ENCODE measurements around the gene SND1.
A peak's percentile ranks its signal among the peaks of the same experiment; 100 is the strongest.

SND1 gene

DNA sequence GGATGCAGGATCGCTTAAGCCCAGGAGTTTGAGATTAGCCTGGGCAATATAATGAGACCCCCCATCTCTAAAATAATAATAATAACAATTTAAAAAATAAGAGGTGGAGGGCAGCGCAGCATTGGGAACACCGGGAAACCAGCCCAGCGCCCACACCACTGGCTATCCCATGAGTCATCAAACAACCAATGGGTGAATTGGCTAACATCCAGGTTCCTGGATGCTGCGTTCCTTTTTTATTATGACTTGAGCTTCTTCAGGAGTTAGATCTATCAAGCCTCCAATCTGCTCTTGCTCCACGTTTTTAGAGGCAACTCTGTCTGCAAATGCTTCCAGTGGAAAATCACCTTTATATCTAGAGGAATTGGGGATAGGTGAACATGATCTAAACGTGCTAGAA lies 389.2 kb downstream of the SND1 start:
- no peak for DNase-seq (ENCODE audit: low spot score)

DNA sequence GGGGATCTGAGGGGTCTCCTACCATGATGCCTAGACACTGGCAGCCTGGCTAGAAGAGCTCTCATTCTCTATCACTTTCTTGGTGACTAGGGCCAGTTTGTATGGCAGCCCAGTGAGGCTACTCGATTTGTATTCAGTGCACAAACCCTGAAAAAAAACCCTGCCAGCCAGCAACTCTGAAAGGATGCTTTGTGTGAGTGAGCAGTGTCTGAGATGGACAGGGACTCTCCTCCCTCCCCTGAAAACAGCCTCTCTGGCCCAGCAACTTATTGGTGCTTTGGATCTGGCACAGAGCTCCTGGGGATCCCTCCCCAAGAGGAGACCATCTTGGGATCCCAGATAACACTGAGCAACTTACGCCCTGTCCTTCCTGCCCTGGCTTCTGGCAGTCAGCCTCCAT lies 390.0 kb downstream of the SND1 start:
- no peak for DNase-seq (ENCODE audit: low spot score)

DNA sequence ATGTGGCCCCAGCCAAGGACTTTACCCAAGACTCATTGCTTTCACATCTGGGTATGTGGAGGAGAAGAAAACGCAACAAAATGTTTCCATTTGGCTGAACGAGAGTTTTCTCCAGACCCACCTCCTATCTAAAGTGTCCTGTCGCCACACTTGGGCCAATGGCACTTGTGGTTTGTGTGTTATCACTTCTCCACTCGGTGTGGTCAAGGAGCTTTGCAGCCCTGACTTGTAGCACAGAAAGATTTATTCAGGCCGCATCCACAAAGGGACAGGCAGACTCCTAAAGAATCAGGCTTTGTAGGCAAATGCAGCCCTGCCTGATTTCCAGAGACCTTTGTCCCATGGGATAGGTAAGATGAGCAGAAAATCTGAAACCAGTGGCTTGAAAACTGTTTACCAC lies 392.1 kb downstream of the SND1 start:
- no peak for DNase-seq (ENCODE audit: low spot score)

DNA sequence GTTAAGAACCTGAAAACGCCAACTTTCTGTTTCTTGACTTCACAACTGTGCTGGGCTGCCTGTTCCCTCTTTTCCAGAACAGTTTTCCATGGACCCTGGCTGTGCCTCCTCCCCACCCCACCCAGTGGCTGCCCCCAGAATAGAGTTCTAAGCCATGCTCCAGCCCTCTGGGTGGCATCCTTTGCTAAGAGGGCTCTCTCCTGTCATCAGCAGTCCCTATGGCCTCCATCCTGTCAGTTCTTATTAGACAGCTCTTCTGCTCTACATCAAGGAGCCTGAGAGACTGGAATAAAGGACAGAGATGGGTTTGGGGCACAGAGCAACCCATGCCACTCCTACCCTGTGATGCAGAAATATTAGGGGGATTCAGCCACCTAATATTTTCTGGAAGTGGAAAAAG lies 393.2 kb downstream of the SND1 start:
- no peak for DNase-seq (ENCODE audit: low spot score)

DNA sequence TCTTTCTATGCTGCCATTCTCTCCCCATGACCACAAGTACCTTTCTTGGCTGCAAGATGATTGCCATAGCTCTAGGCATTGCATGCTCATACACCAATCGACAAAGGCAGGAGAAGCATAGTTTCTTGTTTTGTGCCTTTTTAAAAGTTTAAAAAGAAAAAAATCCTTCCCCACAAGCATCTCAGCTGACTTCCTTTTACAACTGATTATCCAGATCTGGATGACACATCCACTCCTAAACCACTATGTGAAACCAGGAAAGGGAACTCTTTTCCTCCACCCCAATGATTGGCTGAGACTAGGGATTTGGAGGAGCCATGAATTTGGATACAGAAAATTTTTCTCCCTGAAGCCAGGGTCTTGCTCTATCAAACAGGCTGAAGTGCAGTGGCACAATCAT lies 393.8 kb downstream of the SND1 start:
- no peak for DNase-seq (ENCODE audit: low spot score)

DNA sequence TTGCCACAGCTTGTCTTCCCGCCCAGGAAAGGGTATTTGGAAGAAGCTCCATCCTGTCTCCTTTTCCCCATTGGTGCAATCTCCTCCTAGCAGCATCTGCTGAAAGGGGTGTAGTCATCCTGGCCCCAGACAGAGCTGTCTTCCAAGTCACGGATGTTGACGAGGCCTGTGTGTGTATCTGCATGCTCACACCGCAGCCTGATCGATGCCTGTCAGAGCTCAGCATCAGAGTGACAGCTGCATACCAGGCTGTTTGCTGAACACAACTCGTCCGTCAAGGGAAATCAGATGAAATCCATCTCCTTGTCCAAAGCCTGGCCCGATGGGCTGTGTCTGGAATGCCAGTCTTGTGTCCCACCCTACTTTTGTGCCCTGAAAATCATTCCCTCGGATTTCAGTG lies 400.4 kb downstream of the SND1 start:
- DNase-seq (ENCODE audit: low spot score) = no peak

DNA sequence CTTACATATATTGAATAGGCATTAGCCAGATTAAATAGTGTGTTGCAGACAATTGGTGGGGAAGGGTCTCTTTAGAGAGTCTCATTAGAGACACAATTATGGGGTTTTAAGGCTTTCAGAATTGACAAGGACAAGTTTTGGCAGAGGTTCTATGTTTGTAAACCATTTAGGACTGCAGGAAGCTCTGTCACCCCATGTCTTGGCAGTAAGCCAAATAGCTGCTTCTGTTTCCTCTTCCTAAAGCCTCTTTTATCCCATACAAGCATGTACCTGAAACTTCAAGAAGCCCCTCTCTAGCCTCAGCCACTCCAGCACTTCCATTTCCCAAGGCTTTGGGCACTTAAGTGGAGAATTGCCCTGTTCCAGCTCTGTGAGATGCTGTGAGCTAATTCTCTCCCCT lies 401.0 kb downstream of the SND1 start:
- peak; percentile 49 for DNase-seq (ENCODE audit: low spot score)

DNA sequence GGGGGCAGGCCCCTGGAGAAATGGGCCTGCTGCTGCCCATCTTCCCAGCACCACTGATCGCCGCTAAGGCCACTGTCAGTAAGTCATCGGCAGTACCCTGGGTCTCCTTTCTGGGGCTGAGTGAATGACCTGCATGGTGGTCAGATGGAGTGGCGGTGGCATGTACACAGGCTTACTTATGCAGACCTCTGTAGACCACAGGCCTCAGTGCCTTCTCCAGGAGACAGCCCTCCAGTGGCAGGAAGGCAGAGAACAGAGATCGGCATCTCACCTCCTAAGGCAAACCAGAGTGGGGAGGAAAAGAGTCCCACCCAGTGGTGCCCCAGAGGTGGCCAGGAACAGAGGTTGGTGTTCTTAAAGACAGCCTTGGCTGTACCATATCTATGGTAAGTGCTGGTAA lies 402.0 kb downstream of the SND1 start:
- no peak for DNase-seq (ENCODE audit: low spot score)

DNA sequence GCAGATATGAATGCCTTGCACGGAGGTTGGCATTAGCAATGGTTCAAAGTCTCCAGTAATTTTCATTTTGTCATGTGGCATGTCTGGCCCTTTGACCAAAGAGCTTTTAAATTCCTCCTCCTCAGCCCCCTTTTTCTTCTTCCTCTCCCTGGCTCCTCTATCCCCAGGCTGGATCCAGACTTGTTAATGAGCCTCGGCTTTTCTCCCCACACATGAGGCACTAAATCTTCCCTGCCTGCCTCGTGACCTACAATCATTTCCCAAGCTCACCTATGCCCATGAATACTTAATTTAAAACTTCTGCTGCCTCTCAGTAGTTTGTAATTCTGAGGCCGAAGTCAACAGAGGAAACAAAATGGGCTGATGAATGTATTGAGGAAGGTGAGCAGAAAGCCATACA lies 402.5 kb downstream of the SND1 start:
- no peak for DNase-seq (ENCODE audit: low spot score)

DNA sequence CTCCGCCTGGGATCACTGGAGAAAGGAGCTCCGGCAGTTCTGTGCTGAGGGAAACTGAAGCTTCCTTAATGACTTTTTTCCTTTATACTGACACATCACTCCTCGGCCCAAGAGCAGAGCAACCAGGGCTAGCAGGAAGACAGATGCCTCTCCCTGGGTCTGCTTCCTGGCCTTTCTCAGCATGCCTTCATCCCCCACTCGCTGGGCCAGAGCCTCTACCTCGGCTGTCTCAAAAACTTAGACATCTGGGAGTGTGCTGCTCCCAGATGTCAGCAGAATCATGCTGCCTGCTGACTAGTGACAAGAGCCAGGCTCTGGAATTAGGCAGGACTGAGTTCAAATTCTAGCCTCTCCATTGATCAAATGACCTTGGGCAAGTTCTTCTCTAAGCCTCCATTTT lies 403.6 kb downstream of the SND1 start:
- DNase-seq (ENCODE audit: low spot score) = no peak

DNA sequence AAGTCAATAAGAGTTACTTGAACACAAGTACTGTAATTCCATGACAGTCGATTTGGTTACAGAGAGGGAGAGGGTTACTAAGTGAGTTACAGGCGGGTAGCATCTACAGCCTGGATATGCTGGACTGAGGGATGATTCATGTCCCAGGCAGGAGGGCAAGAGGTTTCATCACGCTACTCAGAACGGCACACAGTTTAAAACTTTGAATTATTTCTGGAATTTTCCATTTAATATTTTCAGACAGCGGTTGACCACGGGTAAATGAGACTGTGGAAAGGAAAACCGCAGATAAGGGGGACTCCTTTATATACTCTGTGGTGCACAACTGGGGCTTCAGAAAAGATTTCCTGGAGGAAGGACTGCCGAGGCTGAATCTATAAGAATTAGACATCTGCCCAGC lies 404.9 kb downstream of the SND1 start:
- DNase-seq (ENCODE audit: low spot score) = no peak

DNA sequence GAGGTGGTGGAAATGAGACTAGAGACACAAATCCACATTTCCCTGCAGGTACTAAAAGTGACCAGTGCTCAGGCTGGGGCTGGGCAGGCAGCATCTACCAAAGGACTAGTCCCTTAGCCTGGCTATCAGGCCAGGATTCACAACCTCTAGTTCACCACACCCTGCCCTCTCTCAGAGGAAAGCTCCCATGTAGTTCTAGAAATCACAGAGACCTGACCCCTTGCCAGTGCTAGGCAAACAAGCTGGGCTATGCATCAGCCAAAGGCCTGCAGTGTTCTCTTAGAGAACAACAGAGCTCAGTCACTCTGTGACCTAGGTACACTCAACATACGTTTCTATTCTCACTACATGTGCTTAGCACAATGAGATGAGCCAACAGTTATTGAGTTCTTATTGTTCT lies 405.9 kb downstream of the SND1 start:
- DNase-seq (ENCODE audit: low spot score) = no peak

DNA sequence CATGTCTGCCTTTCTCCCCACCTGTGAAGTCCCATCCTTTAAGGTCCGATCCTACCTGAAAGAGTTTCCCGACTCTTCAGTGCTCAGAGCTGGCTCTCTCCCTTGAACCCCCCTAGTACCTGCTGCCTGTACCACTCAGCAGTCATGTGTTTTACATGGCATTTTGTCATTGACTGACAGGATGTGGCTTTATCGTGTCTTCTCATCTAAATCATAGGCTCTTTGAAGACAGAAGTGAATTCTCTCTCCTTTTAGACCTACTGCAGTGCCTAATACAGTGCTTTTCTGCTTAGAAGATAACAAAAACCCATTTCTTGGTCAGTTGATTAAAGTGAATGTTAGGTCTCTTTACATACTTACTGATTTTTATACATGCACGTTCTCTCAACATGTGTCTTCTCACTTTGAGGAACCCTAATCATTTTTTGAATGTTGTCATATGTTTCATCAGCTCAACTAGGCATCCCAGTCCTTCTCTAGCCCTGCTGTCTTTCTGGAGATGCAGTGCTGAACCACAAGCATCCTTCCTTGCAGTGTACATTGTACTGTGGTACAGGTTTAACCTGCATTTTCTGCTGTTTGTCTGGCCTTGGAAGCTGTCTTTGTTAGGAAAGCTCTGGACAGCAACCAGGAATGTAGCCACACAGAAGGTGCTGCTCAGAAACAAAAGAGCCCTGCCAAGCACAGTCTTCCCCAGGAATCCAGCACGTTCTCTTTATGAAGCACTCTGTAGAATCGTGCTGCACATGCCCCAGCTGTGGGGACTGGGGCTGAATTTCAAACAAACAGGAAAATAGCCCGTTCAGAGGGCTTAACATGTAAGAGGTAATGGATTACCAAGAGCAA lies 407.4 kb downstream of the SND1 start:
- DNase-seq (ENCODE audit: low spot score) = no peak

DNA sequence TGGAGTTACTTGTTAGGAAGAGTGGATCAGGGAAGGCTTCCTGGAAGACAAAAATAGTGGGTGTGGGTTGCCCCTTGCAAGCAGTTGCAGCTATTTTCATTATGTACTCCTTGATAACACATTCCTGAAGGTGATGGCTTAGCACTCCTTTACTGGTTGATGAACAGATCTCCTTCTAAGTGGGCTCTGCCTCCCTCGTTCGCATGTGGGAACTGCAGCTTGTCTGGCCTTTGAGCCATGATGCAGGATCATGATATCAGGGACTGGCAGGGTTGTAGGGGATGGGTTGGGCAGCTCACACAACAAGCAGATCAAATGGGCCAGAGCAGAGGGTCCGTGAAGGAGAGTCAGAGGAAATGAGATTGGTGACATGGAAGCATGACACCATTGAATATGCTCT lies 408.0 kb downstream of the SND1 start:
- no peak for DNase-seq (ENCODE audit: low spot score)

DNA sequence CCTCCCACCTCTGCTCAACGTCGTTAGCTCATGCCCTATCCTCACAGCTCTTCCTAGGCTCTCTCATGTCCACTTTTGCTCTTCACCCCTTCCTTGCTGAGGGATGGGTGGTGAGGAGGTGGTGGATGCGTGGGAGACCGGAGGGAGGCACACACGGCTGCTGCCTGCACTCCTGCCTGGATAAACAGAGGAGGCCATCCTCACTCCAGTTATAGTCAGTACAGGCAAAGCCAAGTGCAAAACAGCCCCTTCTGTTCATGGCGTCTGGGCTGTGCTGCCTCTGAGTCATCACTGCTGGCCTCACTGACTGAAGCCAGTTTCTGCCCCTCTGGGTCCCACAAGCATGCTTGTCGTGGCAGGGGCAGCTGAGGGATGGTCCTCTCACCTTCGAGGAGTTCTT lies 411.1 kb downstream of the SND1 start:
- DNase-seq (ENCODE audit: low spot score) = no peak

DNA sequence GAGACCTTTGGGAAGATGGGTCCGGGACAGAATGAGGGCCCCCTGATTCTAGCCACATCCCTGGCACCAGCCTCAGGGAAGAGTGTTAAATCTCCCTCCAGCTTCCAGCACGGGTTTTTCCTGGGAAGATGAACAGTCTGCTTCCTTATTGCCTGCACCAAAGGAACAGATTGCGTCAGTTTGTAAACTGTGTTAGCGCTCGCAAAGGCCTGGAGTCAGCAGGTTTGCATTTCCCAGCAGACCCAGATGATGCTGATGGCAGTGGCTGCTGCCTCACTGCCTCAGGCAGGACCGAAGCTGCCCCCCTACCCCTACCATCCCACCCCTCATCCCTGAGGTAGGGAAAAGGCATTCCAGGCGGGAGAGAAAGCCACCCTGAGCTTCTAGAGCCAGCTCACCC lies 413.9 kb downstream of the SND1 start:
- DNase-seq (ENCODE audit: low spot score) = no peak

DNA sequence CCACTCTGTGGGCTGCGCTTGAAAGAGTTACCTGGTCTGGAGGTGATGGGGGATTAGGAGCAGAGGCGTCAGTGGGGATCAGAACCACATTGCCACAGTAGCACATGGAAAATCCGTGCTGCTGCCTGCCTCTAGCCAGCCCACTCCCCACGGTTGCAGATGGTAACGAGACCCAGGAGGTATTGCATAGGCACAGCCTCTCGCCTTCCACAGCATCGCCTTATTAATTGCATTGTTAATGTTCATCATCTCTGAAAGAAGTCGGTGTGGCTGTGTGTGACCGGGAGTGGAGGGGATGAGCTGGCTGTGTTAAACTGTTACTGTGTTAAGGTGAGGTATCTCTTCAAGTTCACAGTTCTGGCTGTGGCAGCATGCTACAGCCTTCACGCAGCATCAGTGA lies 414.4 kb downstream of the SND1 start:
- no peak for DNase-seq (ENCODE audit: low spot score)

DNA sequence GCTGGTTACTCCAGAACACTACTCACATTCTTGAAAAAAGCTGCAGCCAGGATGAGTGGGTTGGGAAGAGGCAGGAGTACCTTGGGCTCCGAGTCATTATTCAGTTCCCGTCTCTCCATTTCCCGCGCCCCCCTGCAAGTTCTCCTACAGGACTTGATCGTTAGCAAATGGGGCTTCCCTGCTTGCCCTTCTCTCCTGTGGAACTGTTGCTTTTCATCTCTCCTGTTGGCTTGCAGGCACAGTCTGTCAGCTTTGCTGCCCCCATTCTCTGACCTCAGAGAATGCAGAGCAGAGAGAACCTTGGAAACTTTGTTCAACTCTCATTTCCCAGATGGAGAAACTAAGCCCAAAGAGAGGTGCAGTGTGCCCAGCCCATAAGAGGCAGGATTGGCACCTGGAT lies 414.9 kb downstream of the SND1 start:
- no peak for DNase-seq (ENCODE audit: low spot score)

DNA sequence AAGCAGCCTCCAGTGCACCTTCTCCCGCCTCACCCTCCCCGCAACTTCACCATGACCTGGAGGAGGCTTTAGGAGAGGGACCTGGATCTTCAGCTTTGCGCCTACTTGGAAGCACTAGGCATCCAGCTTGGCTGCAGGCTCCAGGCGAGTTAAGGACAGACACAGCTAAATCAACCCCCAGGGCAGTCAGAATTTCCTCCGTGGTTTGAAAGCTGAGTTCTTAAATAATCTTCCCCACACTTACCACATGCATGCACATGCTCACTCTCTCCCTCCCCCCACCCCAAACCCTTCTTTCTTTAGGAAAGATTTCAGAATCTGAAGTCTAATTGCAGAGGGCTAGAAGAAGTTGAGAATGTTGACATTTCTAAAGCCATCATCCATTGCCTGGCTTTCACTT lies 416.0 kb downstream of the SND1 start:
- no peak for DNase-seq (ENCODE audit: low spot score)

DNA sequence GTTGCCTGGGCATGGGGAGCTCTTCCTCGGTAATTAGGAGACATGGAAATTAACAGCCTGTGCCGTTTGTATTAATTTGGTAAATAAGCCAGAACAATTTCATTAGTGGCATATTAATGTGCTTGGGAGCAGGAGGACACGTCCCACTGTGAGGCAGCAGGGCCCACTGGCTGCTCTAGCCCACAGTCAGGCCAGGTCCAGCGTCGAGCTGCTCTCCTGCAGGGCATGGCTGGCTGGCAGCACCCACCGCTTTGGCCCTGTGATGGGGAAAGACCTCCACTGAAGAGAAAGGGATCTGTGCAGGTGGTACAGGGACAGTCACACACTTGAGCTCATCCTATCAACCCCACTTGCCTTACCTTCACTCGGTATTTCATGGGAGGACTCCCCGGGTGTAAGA lies 416.8 kb downstream of the SND1 start:
- no peak for DNase-seq (ENCODE audit: low spot score)

DNA sequence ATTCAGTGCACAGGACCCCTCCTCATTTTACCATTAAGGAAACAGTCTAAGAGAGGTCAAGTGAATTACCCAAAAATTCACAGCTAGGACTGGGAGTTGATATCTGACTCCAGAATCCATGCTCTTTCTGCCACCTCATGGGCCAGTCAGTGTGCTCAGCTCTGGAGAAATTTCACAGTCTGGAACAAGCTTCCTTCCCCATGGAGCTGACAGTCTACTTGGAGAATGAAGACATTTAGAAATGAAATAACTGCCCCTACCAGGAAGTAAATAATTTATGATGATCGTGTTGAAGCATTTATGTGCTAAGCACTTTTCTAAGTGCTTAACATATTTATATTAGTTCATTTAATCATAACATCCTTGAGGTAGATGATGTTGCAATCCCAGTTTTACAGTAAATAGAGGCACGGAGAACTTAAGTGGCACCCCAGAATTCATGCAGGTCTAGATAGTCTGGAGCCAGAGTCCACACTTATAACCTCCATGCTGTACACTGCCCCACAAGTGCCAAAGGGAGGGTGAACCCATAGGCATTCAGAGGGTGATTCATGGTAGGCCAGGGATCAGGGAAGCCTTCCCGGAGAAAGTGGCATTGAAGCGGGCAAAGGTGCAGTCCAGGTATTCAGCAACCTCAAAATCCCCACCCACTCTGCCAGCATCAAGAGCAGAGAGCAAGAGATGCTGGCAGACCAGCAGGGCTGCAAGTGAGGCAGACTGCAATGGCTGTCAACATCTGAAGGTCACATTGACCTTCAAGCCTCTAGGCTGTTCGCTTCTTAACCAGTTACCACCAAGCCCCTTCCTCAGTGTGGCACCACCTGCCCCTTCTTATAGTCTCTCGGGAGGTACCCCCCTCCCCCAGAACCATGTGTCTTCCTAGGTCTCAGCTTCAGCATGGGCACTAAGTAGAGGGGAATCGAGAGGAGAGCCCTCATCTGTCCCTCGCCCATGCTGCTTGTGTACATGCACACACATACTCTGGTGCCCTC lies 417.7 kb downstream of the SND1 start:
- DNase-seq (ENCODE audit: low spot score) = no peak

DNA sequence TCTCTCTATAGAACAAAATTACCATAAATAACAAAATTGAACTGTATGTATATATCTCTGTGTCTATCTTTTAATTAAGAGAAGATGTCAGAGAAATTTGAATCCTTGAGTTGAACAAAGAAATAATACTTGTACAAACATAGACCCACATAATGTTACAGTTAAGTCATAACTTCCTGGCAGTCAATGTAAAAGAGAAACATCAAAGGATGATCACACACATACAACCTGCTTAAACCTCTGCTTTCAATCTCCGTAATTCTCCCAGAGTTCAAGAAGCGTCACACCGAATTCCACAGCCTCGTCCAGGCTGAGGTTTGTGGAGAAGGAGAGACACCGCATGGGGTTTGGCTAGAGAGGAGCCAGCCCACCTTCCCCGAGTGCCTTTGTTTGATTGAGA lies 419.4 kb downstream of the SND1 start:
- DNase-seq (ENCODE audit: low spot score) = no peak

DNA sequence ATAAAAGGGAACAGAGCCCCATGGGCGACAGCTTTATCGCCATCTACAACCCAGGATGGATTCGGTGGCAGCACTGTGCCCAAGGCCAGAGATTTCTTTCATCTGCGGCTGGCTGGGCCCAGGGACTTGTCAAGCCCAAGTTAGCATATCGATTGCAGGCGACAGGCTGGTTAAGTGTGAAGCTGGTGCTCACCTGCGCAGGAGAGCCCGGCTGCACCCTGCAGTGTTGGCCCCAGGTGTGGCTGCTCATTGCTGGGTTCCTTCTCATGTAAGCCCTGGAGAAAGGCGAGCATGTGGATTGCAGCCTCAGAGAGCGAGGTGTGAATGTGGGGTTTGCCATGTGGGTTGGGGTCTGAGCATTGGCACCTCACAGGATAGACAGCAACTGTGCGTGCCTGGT lies 419.8 kb downstream of the SND1 start:
- DNase-seq (ENCODE audit: low spot score) = no peak

Data from NAMALWA (cell line).